ENCODE results near the gene ALDH3B2.
"Not testable (repeated sequence)": the region's sequence is repeated elsewhere in the genome, so short reads cannot be mapped to it uniquely, and the experiment has no call there.

The ALDH3B2 gene

GRCh38 chr11:67659651-67660165, 14.7 kb downstream of the ALDH3B2 start:
- DNase-seq, result not testable (repeated sequence)

- no peak for DNase-seq
Measured at GRCh38 chr11:67657300-67657699, 17.1 kb downstream of the ALDH3B2 start.

DNA sequence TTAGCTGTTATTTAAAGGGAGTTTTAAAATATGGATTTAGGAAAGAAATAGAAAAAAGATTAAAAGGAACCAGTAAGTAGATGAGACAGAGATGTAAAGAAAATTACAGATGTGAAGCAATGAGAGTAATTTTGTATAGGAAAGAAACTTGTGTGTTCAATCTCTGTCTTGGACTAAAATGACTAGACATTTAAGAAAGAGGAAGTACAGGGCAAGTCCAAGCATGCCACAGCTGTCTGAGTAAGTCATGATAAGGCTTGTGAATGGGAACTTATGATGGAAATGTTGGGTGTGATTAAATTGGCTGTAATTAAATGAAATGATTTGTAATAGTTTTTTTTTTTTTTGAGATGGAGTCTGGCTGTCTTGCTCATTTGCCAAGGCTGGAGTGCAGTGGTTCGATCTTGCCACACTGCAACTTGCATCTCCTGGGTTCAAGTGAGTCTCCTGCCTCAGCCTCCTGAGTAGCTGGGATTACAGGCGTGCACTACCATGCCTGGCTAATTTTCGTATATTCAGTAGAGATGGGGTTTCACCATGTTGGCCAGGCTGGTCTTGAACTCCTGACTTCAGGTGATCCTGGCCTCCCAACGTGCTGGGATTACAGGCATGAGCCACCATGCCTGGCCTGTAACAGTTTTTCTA, 18.0 kb downstream of the ALDH3B2 start:
- DNase-seq, result peak in 1 of 2 donors; percentile 10

DNA sequence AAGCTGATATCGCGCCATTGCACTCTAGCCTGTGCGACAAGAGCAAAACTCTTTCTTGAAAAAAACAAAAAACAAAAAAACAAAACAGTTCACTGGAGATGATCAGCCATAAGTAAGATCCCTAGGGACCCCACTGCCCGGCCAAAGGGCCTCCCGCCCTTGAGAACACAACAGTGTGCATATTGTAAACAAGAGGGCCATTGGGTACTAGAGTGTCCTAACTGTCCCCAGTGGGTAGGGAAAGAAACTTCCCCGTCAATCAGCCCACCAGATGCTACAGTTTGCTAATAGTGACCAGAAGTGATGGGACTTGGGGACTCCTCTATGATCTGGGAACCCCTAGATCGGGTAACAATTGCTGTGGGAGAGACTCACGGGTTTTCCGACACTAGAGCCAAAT, 20.2 kb downstream of the ALDH3B2 start:
- no peak for DNase-seq

DNA sequence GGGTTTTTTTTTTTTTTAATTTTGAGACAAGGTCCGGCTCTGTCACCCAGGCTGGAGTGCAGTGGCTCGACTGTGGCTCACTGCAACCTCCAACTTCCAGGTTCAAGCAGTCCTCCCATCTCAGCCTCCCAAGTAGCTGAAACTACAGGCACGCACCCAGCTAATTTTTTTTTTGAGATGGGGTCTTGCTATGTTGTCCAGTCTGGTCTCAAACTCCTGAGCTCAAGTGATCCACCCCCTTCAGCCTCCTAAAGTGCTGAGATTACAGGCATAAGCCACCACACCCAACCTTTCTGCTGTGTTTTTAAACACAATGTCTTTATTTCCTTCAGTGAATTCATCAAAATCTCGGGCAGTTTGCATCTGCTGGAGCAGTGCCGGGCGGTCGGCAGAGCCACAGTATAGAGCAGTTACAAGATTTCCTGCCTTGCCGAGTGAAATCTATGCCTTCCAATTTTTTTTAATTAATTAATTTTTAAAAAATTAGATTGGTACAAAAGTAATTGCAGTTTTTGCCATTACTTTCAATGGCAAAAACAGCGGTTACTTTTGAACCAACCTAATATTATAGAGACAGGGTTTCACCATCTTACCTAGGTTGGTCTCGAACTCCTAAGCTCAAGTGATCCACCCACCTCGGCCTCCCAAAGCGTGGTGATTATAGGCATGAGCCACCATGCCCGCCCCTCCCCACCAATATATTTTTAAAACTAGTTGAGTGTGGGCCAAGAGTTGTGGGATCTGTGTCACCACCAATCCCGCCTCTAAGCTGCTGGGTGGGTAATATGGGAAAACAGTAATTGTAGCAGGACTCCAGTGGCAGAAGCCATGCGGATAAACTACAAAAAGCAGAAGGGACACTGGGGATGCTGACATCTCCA, 21.2 kb downstream of the ALDH3B2 start:
- no peak for DNase-seq

DNA sequence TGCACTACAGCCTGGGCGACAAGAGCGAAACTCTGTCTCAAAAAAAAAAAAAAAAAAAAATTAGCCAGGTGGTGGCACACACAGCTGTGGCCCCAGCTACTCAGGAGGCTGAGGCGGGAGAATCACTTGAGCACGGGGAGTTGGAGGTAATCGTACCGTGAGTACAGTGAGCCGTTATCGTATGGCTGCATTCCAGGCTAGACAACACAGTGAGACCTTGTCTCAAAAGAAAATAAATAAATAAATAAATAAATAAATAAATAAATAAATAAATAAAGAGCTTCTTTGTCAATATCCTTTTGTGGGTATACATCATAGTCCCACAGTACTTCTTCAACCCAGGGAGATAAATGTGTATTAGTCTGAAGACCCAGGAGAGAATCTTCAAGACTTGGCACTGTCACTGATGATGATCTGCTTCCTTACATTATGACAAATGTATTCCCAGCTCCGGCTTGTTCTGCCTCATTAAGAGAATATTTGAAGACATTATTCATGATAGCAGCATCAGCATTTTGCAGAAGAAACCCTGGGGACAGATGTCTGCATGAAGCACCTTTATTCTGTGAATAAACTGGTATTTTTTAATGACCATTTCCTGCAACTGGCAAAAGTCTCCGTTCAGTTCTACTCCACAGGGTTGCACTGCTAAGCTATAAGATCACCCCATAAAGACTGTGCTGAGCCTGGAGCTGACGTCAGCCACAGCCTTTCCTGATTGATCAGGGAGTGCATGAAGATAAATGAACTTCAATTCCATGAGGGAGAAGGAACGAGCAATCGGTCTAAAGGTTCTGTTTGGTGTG, 22.2 kb downstream of the ALDH3B2 start:
- DNase-seq, result no peak

GRCh38 chr11:67649634-67650510, 24.6 kb downstream of the ALDH3B2 start:
- DNase-seq, result no peak

DNA sequence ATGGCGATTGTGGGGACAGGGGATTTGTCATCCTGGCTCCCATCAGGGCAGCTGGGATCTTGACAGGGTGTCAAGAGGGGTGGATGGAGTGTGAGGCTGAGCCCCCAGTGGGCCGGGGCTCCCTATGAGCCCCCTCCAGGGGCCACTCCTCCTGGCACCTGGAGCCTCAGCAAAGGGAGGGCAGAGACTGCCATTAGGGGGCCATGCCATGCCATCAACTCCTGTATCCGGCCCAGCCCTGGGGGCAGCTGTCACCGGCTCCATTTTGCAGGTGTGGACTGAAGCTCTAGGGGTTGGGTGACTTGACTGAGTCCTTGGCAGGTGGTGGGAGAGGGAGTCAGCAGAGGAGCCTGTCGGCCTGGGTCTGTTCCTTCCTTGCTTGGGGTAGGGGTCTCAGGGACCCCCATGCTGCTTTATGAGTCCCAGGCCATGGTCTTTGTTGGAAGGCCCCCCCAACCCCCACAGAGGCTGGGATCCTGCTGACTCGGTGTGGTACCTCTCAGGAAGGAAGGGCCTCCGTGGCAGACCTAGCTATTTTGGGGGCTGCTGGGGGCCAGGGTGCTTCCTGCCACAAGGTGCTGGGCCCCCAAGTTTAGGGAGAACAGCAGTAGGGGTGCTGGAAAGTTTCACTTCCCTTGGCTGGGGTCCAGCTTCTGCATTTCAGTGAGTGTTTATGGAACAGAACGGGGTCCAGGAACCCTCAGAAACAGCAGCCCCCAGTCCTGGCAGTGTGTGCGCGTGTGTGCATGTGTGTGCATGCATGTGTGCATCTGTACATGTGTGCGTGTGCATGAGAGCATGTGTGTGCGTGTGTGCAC, 25.4 kb downstream of the ALDH3B2 start:
- DNase-seq, result peak in 1 of 2 donors; percentile 47

DNA sequence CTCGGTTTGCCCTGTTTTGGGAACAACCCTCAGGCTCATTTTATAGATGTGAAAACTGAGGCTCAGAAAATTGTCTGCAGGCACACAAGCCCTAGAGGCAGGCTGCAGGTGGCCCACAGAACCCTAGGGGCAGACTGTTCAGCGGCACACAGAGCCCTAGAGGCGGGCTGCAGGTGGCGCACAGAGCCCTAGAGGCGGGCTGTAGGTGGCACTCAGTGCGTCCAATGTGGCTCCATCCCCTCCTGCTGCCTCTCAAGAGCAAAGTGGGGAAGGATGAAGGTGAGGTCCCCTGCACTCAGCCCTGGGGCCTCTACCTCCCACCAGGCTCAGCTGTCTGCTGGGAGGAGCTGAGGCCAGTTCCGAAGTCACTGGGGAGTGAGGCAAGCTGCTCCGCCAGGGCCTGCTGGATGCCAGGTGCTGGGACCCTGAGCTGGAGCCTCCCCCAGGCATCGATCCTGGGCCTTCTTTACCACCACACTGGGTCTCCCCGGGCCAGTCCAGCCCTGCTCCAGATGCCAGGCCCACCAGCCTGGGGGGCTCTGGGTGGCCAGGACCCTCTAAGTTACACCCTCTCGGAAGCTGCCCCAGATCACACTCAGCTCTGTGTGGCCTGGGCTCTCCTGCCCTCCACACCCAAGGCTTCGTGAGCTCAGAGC, 26.2 kb downstream of the ALDH3B2 start:
- peak; percentile 59 to 70 for DNase-seq

DNA sequence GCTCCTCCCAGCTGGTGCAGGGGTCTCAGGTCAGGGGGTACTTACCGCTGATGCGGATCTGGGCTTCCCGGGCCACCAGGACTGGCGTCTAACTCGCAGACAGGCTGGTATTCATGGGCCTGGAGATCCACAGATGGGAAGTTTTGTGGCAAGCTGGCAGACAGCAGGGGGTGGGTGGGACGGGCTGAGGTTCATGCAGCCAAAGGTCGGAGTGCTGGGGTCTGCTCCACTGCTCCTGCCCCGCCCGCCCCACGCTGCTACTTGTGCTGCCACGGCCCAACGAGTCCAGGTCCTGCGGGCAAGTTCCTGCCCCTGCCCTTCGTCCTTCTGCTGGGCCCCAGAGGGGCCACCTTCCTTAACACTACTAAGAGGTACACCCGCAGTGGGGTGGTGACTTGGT, 27.0 kb downstream of the ALDH3B2 start:
- no peak for DNase-seq

- DNase-seq, result peak; percentile 54 to 70
Measured at GRCh38 chr11:67646535-67647336, 27.7 kb downstream of the ALDH3B2 start.

DNA sequence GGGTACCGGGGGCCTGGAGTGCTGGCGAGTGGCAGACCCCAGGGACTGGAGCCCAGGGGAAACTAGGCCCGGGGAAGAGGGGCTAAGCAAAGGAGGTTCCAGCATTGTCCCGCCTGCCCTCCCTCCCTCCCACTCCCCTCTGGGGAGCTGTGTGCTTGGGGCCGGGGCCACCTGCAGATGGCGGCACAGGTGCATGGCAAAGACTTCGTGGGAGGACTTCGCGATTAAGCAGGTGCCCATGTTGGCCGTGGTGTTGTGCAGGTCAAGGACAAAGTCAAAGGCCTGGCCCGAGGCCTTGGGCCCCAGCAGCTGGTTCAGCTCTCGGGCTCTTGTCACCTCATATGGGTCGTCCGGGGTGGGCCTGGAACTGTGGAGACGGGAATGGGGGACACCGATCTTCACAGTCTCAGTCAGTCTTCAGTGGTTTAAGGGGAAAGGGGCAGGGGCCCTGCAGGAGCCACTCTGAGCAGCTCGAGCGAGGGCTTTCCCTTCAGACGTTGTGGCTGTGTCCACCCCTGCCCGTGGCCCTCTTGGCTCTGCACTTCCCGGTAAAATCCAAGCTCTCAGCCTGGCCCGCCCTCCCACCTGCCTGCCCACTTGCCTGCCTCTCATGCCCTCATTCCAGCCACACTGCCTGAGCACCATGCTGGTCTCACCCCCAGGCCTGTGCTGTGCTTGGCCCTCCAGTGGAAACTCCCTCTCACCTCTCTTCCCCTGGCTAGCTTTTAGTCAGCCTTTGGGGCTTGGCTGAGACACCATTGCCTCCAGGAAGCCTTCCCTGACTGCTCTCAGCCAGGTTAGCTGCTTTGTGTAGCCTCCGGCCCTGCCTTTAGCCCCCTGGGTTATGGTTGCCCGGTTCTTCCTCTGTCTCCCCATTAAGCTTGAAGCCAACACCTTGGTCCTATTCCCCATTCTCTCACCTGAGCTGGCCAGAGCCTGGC, 28.6 kb downstream of the ALDH3B2 start:
- DNase-seq, result no peak

- no peak for DNase-seq
Measured at GRCh38 chr11:67644472-67645418, 29.7 kb downstream of the ALDH3B2 start.

GRCh38 chr11:67644042-67644441, 30.4 kb downstream of the ALDH3B2 start:
- no peak for DNase-seq

DNA sequence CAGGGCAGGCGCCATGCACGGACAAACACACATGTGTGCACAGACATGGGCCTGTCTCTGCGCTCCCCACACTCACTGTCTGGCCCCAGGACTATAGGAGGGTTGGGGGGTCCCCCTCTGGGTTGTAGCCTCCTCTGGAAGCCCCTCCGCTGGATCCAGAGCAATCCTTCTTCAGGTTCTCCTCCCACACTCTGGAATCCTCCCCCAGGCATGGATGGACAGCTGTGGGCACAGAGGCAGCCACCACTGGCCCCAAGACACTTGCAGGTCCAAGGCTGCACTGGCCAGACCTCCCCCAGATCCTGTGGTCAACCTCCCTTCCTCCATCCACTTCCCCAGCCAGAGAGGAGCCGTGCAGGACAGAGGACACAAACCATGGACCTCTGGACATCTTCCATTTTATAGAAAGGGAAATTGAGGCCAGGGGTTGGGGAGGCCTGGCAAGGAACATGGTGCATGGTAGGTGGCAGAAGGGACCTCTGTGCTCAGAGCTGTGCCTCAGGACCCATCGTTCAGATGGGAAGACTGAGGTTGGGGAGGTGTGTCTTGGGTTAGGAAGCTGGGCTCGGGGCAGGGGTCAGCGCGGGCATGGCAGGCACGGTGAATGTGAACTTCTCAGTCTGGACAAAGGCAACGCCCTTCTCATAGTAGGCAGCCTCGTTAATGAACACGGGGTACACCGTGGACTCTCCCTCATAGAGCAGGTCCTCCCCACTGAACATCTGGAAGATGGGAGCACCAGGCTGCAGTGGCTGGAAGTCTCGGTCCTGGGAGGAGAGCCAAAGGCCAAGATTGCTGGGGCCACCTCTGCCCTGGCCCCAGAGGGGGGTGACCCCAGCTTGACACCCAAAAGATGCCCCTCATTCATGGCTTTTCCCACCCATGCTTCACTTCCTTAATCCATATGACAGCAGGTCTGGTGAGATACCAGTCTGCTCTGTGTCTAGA, 32.0 kb downstream of the ALDH3B2 start:
- no peak for DNase-seq
